22Rv1 (cell line): ENCODE data around the gene SLC16A5.

Experiments
- ZFX ChIP-seq: fragments of 450-650 bp; IDR thresholded peaks from 2 replicates; pipeline ENCODE4 v1.6.1; 2017; ENCODE audit warnings: antibody characterized with exemption, borderline replicate concordance
- TF ChIP-seq, protein P1 (sequence below): fragments of 450-650 bp; IDR thresholded peaks from 2 replicates; pipeline ENCODE4 v1.5.1; 2017; ENCODE audit warnings: mild to moderate bottlenecking

DNA sequence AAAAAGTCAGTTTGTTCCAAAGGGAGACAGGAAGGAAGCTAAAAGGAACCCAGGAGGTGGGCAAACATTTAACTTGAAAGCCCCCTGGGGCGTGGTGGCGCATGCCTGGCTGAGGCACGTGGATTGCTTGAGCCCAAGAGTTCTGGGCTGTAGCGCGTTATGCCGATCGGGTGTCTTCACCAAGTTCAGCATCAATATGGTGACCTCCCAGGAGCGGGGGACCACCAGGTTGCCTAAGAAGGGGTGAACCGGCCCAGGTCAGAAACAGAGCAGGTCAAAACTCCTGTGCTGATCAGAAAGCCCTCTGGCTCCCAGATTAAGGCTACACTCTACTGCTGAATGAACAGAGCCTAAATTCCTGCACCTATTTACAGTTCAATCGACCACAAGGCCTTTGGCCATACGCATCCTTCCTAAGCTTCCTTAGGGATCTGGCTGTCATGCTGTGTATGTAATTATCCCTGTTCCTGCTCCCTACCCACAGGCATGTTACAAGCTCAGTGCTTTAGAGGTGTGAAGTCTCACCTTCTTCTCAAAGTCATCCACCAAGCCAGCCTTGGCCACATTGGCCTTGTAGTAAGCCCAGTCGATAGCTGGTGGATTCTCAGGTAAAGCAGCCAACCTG lies 46.0 kb upstream of the SLC16A5 start:
- TF ChIP-seq, protein P1, sequence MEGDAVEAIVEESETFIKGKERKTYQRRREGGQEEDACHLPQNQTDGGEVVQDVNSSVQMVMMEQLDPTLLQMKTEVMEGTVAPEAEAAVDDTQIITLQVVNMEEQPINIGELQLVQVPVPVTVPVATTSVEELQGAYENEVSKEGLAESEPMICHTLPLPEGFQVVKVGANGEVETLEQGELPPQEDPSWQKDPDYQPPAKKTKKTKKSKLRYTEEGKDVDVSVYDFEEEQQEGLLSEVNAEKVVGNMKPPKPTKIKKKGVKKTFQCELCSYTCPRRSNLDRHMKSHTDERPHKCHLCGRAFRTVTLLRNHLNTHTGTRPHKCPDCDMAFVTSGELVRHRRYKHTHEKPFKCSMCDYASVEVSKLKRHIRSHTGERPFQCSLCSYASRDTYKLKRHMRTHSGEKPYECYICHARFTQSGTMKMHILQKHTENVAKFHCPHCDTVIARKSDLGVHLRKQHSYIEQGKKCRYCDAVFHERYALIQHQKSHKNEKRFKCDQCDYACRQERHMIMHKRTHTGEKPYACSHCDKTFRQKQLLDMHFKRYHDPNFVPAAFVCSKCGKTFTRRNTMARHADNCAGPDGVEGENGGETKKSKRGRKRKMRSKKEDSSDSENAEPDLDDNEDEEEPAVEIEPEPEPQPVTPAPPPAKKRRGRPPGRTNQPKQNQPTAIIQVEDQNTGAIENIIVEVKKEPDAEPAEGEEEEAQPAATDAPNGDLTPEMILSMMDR = no peak
- TF ChIP-seq ZFX = no peak
